Activated CD4-positive, alpha-beta T cell treated with anti-CD3 and anti-CD28 coated beads, Interleukin-2, Interleukin-6, amounts not matched to agents 100 ng/mL and 50 ng/mL, durations not matched to agents 16 hours and 8 hours (primary cell): ENCODE results near the gene RNASEH2A.
"Not testable (repeated sequence)": the region's sequence is repeated elsewhere in the genome, so short reads cannot be mapped to it uniquely, and the experiment has no call there.

Experiments
- DNase-seq: peaks from one replicate; pipeline ENCODE4 v3.0.0-alpha.2; 2020

Gene RNASEH2A

GRCh38 chr19:12834566-12834943, 28.2 kb downstream of the RNASEH2A start, which contains the start of gene RTBDN:
TSS of gene RTBDN (minus strand) at chr19:12834579. CDS start at chr19:12829979, 4,600 bp downstream.
- DNase-seq: no peak

DNA sequence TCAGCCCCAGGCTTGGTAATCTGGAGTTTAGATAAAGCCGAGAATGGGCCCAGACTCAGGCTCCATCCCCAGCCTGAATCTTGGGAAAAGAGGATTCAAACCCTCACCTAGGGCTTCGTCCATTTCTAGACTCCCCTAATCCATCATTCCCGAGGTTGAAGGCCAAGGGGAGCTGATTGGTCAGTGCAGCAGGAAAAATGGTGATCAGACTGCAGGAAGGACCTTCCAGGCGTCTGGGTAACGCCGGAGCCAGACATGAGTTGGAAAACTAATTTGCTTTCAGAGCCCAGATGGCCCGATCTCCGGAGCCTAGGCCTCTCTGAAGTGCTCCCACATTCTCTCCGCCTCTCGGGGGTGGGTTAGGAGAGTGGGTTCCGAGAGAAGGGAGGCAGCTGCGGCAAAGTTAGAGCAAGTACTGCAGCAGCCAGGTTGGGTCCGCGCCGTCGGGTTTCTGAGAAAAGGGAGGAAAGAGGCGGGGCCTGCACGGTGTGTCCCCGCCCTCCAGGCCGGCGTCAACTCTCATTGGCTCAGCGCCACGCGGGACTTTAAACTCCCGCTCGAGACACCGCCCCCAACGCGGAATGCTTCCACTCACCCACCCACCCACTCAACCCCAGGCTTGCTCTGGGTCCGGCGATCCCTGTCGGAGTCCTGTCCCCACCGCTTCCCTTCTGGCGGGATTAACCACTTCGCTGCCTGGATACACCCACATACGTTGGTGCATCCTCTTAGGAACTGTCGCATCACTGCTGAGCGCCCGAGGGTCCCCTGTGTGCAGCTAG, 28.8 kb downstream of the RNASEH2A start:
- peak; percentile 39 for DNase-seq

DNA sequence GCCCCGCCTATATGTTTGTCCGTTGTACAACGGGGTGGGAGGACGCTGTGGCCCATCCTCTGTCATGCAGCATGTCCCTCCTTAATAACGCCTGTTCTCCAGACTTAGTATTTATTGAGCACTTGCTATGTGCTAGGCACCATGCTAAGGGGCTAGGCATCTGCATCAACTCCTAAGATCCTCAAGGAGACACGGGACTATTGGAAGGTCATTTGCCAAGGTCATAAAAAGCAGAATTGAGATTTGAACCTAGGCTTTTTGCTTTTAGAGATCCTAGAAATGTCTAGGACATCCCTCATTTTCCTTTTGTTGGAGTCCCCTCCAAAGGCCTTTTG, 30.1 kb downstream of the RNASEH2A start:
- DNase-seq: no peak

DNA sequence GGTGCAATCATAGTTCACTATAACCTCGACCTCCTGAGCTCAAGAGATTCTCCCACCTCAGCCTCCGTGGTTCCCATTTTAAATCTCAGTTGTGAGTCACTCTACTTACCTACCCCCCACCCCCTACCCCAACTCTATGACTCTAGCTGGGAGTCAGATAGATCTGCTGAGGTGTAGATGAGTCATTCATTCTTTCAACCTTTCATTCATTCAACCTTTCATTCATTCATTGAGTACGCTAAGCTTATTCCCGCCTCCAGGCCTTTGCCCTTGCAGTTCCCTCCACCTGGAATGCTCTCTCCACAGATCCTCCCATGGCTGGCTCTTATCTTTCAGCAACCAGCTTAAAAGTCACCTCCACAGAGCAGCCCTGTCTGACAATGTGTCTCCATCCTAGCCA, 30.8 kb downstream of the RNASEH2A start:
- no peak for DNase-seq

- peak; percentile 66 for DNase-seq
Observed at GRCh38 chr19:12838182-12838885, 31.9 kb downstream of the RNASEH2A start, which contains the start of gene MAST1. TSS of gene MAST1 (plus strand) at chr19:12838515. CDS start at chr19:12838573, 58 bp downstream.

- DNase-seq: no peak
Observed at GRCh38 chr19:12838886-12839756, 32.7 kb downstream of the RNASEH2A start.

DNA sequence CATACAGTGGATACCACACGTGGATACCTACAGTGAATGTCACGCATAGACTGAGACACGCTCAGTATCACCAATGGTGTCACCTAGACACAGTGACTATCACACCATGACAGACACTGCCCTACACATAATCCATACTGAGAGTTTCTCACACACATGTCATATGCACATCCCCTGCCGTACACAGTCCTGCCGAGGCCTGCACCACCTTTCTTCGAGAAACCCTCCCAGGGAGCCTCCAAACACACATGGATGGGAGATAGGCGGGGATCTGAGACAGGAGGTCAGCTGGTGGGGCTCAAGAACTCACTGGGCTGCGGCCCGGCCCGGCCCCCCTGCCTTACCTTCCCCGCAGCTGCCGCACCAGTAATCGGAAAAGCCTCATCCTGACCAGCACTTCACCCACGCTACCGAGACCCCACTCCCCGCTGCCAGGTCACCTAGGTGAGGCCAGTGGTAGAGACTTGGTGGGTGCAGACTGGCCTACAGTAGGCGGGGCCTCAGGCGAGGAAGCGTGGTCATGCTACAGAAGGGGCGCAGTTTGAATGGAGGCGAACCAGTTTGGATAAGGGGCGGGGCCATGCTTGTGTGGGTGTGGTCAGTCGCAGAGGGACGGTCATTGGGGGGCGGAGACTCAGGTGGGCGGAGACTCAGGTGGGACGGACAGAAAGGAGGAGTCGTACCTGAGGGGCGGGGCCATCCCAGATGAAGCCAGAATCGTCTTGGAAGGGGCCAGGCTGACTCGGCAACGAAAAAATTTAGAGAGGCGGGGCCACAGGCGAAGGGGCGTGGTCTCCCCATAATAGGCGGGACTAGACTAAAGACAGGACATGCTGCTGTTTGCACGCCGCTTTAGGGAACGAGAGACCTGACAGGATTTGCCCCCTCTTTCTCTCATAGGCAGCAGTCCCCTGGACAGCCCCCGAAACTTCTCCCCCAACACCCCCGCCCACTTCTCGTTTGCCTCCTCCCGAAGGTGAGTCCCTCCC, 34.0 kb downstream of the RNASEH2A start:
- DNase-seq: peak; percentile 75

GRCh38 chr19:12841094-12841493, 34.7 kb downstream of the RNASEH2A start:
- DNase-seq: peak; percentile 38

DNA sequence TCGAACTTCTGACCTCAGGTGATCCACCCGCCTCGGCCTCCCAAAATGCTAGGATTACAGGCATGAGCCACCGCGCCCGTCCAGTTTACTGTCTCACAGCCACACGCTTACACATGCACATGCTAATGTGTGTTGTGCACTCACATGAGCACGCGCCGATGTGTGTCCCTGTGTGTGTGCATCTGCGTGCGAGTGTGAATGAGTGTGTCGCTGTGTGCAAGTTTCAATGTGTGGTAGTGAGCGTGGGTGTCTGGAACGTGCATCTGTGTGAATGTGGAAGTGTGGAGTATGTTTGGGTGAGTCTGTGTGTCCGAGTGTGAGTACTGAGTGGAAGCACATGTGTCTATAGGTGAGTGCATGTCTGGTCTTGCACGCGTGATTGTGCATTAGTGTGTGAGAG, 36.1 kb downstream of the RNASEH2A start:
- no peak for DNase-seq

GRCh38 chr19:12843328-12843727, 36.9 kb downstream of the RNASEH2A start:
- DNase-seq: no peak

- DNase-seq: no peak
Observed at GRCh38 chr19:12843999-12844732, 37.8 kb downstream of the RNASEH2A start.

DNA sequence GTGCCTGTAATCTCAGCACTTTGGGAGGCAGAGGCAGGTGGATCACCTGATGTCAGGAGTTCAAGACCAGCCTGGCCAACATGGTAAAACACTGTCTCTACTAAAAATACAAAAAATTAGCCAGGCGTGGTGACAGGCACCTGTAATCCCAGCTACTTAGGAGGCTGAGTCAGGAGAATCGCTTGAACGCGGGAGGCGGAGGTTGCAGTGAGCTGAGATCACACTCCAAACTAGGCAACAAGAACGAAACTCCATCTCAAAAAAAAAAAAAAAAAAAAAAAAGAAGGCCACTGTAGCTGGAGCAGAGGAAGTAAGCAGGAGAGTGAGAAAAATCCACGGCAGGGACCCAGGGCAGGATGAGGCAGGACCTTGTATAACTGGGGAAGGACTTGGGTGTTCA, 40.2 kb downstream of the RNASEH2A start:
- DNase-seq: not testable (repeated sequence)

DNA sequence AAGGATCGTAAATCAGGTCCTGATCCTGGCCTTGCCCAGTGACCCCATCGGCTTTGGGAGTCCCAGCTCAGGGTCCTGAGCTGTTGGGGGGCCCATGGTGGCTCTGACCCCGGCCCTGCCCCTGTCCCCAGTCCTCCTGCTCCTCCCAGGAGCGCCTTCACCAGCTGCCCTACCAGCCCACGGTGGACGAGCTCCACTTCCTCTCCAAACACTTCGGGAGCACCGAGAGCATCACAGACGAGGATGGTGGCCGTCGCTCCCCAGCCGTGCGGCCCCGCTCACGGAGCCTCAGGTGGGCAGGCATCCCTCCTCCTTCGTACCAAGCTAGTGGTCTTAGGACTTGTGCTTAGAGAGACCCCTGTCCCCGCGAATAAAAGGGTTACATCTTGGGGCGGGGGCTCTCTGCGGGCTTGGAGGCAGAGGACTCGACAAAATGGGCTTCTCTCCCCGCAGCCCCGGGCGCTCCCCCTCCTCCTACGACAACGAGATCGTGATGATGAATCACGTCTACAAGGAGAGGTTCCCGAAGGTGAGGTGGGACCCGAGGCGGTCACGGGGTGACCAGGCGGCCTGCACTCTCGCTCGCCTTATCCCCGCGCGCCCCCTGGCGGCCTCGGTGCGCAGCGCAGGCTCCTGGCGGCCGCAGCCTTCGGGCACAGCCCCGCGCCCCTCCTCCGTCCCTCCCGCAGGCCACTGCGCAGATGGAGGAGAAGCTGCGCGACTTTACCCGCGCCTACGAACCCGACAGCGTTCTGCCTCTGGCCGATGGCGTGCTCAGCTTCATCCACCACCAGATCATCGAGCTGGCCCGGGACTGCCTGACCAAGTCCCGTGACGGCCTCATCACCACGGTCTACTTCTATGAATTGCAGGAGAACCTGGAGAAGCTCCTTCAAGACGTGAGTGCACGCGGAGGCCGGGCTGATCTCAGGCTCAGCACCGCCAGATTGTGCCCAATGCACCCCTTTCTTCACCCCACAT, 41.1 kb downstream of the RNASEH2A start:
- DNase-seq: peak; percentile 91

GRCh38 chr19:12856653-12857052, 50.3 kb downstream of the RNASEH2A start:
- no peak for DNase-seq

- no peak for DNase-seq
Observed at GRCh38 chr19:12858041-12858928, 51.9 kb downstream of the RNASEH2A start.

- DNase-seq: no peak
Observed at GRCh38 chr19:12859546-12859945, 53.2 kb downstream of the RNASEH2A start.
